8988T (cell line): ENCODE results near the gene PPP1R1A.

Experiments used
- DNase-seq: peaks from one replicate; pipeline ENCODE4 v3.0.0; 2011

PPP1R1A gene

GRCh38 chr12:54569995-54570528 lies 18.4 kb downstream of the PPP1R1A start:
- no peak for DNase-seq

DNA sequence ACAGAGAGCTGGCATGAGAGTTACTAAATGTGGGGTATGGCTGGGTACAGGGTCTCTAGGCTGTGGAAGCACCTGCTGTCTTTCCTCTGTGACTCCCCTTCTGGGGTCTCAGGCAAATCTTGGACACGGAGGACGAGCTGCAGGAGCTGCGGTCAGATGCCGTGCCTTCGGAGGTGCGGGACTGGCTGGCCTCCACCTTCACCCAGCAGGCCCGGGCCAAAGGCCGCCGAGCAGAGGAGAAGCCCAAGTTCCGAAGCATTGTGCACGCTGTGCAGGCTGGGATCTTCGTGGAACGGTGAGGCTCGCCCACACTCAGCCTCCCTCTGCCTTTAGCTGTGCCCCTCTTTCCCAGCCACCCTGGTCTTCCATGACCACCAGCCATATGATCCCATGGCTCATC lies 19.4 kb downstream of the PPP1R1A start:
- DNase-seq, result no peak

DNA sequence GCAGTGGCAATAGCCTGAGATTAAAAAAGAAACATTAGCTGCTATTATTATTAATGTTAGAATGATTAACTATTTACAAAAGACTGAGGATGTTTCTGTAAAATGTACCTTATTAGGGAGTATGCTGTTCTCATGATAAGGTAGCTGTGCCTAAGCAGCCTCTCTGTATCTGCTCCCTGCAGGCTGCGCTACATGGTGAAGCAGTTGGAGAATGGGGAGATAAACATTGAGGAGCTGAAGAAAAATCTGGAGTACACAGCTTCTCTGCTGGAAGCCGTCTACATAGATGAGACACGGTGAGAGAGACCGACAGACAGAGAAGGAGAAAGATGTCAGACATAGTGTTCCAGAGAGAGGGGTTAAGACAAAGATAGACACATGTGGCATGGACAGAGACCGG lies 21.7 kb downstream of the PPP1R1A start:
- no peak for DNase-seq

DNA sequence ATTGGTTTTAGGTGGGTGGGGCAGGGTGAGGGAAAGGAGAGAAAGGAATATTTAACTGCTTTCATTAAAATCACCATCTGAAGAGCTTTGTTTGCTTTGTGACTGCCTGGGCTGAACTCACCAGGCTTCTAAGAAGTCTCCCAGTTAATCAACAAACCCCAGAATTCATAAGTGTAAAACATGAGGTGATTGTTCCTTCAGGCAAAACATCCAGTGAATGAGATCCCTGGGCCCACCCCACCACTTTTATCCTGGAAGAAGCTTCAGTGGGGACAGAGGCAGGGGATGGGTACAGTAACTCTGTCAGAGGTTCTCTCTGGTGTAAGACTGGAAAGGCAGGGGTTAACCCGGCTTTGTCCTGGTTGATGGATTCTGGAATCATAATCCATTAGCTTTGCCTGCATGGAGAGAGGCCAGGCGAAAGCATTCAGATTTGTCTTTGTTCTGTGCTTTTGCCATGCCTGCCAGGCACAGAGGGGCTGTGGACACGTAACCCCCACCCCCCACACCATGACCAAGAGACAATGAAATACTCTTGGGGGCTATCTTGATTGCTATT lies 22.4 kb downstream of the PPP1R1A start:
- no peak for DNase-seq

DNA sequence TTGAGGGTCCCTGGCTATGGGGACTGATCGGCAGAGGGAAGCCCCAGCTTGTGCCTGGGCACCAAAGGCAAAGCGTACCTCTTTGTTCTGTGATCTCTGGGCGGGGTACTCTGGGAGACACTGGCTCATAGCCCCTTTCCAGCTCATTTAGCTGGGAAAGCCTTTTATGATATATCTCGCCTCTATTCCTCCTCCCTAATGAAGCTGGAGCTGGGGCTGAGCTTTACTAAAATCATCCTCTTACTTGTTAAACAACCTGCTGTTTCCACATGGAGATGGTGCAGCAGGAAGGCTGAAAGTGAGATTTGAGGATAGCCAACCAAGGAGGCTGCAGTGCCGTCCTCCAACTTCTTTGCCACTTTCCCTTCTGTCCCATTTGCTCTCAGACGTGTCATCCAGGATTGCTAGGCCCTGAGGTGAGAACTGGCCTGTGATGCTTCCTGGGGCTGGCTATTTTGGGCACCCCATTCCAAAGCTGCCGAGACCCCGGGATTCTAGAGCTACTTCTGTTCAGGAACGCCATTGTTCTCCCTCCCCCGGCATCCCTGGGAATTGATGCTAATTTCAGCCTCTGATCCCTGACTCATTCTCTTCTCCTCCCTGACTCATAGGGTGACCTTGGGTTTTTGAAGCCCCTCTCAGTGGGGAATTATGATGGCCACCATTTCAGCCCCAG lies 23.0 kb downstream of the PPP1R1A start:
- DNase-seq, result no peak

GRCh38 chr12:54564768-54565167 lies 23.7 kb downstream of the PPP1R1A start:
- DNase-seq, result no peak

- no peak for DNase-seq
Measured at GRCh38 chr12:54563787-54564186, 24.7 kb downstream of the PPP1R1A start.

- no peak for DNase-seq
Measured at GRCh38 chr12:54562750-54563356, 25.6 kb downstream of the PPP1R1A start.

- no peak for DNase-seq
Measured at GRCh38 chr12:54561164-54561563, 27.3 kb downstream of the PPP1R1A start.

GRCh38 chr12:54560374-54560858 lies 28.0 kb downstream of the PPP1R1A start:
- DNase-seq, result no peak

- DNase-seq, result no peak
Measured at GRCh38 chr12:54558759-54559158, 29.7 kb downstream of the PPP1R1A start.

DNA sequence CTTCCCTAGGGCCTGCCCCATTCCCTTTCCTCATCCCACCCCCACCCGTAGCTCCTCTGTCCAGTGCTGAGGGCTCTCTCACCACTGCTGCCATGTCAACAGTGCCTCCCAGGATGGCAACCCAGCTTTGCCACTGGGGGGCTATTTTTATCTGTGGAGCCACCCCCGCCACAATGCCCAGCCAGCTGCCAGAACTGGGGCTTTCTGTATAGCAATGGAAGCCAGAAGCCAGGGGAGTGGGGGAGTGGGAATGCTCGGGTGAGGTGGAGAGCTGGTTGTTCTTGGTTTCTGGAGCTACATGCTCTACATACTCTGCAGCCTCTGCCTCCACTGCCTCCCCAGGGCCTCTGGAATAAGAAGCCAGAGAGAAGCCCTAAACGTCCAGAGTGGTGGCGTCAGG lies 30.1 kb downstream of the PPP1R1A start:
- no peak for DNase-seq

DNA sequence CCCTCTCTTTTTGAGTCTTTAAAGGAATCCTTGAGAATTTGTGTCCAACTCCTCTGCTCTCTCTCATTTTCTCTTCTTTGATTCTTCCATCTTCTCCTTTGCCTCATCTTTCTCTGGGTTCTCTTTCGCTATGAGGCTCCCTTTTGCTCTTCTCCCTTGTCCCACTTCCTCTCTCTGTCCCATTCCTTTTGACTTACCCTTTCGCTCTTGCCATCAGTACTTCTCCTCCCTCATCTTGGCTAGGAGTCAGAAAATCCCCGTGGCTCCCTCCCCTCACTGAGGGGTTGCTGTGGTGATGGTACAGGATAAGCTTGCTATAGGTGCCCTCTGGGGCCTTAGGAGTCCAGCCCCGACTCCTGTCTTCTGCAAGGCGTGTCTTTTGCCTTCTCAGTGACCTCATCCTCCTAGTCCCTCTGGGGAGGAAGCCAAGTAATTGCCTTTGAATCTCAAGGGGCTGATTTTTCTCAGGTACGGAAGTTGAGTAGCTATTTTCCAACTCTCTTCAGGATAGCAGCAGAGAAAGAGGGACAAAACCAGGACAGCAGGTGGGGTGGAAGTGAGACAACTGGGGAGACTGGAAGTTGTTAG lies 32.7 kb downstream of the PPP1R1A start:
- DNase-seq, result no peak

DNA sequence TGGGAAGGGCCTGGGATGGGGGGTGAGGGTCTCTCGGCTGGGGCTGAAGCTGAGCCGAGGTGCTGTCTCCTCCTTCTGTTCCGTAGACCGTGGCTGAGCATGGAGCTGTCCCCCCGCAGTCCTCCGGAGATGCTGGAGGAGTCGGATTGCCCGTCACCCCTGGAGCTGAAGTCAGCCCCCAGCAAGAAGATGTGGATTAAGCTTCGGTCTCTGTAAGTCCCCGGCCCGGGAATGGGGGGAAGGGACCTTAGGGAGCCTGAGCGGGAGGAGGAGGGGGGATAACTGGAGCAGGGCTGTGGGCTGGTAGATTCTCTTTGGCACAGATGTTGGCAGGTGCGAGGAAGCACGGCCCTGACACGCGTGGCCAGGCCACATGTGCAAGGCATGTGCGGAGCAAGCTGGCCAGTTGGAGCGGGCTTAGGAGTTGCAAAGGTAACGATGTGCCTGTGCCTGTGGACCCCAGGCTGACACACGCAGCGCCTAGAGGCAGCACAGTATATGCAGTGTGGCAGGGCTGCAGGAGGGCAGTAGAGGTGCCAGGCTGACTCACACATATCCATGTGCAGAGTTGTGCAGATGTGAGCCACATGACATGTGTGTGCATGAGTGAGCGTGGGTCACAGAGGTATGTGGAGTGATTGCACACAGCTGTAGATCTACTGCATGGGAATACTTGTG lies 38.5 kb downstream of the PPP1R1A start:
- DNase-seq, result no peak

GRCh38 chr12:54546511-54546910 lies 41.9 kb downstream of the PPP1R1A start:
- no peak for DNase-seq

- no peak for DNase-seq
Measured at GRCh38 chr12:54544743-54545142, 43.7 kb downstream of the PPP1R1A start.

DNA sequence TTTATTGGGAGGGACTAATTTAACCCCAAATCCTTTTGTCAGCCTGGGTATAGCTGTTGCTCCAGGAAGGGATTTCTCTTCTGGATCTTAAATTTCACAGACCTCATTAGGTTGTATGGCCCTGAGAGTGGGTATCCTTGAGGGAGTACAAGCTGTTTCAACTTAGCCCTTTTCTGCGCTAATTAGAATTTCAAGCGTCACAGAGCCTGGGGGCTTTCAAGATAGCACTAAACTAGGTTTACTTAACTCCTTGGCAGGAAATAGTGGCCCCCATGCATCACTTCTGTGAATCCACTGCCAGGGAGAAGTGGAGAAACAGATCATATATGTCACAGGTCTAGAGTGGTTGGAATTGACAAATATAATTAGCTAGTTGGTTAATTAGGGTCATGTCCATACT lies 44.9 kb downstream of the PPP1R1A start:
- no peak for DNase-seq

DNA sequence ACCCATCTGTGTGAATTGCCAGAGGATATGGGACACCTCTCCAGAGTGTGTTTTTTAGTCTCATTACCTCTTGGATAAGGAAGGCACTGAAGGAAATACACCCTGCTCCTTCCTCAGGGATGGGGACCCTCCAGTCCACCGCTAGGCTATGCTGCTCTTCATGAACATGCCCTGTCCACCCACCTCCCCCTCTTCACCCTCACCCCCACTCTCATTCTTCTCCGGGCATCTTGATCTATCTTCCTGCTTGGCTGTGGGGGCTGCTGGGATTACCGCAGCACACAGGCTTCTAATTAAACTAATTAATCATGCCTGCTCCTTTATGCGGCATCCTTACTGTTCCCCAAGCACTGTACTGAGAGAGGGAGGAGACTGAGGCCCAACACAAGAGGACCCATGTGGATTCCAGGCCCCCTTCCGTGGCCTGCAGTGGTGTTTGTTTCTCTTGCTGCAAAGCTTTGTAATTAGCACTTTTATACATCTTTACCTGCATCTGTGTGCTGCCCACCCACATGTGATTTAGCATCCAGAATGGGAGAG lies 46.6 kb downstream of the PPP1R1A start:
- no peak for DNase-seq

GRCh38 chr12:54538136-54538700 lies 50.2 kb downstream of the PPP1R1A start:
- no peak for DNase-seq

DNA sequence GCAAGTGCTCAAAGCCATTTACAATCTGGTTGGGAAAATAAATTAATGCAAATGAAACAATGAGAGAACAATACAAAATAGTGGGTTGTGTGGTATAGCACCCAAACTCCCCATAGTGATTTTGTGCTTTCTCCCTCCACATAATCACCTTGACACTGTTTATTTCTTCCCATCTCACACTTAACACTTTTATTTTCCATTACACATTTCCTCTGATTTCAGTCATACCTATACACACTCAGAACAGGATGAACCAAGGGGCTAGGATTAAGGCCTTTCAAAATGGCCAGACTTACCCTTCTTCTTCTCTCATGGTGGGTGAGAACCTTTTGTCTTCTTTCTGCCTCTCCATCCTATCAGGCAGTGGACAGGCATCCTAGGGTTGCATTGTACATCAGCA lies 53.0 kb downstream of the PPP1R1A start:
- no peak for DNase-seq

- no peak for DNase-seq
Measured at GRCh38 chr12:54529581-54529980, 58.9 kb downstream of the PPP1R1A start.
